Activated T-cell treated with anti-CD3 and anti-CD28 coated beads for 1 hour (primary cell): ENCODE results near the gene CDKN2A.

Source experiments
- DNase-seq: peaks from one replicate; pipeline ENCODE4 v3.0.0-alpha.2; 2020; ENCODE audit warnings: low read depth

Gene CDKN2A

DNA sequence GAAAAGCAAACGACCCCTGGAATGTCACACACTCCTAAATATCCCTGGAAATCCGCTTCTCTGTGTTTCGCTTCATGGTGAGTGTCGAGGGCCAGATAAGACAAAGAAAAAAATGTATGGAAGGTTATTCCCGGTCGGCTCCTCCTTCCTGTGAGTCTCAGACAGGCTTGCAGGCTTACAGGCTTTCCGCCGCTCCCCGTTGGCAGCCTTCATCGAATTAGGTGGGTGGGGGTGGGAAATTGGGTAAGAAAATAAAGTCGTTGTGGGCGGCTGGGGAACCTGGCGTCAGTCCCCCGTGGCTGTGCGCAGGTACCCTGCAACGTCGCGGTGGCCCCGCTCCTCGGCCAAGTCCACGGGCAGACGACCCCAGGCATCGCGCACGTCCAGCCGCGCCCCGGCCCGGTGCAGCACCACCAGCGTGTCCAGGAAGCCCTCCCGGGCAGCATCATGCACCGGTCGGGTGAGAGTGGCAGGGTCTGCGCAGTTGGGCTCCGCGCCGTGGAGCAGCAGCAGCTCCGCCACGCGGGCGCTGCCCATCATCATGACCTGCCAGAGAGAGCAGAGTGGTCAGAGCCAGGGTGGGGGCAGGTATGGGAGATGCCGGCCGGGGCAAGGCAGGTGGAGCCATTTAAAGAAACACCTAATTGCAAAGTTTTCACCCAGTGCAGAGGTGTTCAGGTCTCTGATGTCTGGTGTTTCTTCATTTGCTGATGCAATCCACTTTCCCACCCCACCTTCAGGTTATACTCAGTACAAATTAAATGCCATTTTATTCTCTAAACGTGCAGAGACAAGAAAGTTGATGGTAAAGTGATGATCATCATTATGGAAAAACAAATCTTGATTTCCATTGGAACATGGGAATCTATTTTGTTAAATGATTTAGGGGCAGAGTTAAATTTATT lies 11.8 kb upstream of the CDKN2A start:
- DNase-seq: no peak

DNA sequence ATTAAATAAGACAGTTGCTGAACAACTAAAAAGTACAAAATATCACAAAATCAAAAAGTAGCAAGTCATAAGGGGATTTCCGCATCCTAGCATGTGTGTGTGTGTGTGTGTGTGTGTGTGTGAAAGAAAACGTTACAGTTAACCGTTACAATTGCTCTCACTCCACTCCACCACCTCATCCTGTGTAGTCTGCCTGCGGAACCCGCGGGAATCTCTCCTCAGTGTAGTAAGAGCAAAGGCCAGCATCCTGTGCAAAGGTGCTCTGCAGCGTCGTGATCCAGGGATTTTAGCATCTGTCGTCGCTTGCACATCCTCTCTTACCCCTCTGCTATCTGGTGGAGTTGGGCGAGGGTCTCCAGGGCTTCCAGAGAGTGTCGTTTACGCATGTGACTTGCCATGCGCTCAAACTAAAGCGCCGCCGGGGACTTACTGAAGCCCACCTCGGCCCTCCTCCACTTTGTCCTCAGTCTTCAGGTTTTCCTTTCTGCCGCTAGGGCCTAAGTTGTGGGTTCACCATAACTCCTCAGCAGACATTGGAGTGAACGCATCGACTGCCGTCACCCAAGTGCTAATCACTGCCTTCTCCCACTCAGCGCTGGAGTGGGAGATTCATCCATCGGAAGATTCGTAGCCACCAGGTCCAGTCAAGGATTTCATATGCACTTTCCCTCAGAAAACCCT lies 11.0 kb upstream of the CDKN2A start:
- no peak for DNase-seq

DNA sequence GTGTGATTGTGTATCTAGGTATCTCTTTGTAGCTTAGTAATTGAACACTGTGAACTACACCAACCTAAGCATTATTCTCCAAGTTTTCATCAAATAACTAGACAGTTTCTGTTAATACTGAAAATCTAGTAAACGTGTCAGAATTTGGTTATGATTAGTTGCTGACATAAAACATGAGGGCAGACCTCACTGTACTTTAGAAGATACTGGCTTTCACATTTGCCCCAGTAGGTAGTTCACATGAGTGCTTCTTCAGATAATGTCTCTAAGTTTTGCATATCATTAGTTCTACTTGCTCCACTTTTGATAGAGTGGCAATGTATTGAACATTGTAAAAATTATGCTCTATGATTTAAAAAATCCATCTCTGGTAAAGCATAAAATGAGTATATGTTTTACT lies 7.8 kb upstream of the CDKN2A start:
- DNase-seq: no peak

DNA sequence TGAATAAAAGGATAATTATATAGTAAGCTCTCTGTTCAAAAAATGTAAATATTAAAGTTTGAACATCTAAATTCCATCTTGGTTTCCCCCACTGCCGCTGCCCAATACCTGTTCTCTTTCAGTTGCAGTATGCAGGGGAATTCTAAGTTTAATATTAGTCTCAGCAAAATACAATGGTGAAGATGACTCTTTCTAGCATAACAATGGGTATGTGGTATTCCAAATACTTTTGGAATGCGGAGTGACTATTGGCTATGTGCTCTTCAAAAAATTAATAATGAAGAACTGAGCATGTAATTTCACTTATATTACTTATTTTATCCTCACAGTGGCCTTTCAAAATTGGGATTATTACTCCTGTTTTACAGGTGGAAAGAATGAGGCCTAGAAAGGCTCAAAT lies 3.8 kb upstream of the CDKN2A start:
- DNase-seq: no peak

DNA sequence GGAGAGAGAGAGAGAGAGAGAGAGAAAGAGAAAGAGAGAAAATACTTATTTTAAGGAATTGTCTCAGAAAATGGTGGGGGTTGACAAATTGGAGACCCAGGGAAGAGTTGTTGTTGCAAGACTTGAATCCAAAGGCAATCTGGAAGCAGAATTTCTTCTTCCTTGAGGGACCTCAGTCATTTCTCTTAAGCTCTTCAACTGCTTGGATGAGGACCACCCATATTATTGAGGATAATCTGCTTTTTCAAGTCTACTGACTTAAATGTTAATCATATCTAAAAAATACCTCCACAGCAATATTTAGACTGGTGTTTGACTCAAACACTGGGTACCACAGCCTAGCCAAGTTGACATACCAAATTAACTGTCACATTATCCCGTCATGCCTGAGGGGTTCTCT lies 3.3 kb upstream of the CDKN2A start:
- DNase-seq: no peak

DNA sequence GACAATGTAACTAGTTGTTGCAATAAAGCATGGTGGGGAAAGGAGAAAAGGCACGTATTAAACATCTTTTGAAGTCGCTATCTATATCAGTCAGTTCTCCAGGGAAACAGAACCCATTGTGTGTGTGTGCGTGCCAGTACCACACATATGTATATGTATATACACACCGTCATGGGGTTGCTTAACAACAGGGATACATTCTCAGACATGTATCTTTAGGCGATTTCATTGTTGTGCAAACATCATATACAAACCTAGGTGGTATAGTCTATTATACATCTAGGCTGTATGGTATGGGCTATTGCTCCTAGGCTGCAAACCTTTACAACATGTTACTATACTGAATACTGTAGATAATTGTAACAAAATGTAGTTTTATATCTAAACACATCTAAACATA lies 2.7 kb upstream of the CDKN2A start:
- no peak for DNase-seq

DNA sequence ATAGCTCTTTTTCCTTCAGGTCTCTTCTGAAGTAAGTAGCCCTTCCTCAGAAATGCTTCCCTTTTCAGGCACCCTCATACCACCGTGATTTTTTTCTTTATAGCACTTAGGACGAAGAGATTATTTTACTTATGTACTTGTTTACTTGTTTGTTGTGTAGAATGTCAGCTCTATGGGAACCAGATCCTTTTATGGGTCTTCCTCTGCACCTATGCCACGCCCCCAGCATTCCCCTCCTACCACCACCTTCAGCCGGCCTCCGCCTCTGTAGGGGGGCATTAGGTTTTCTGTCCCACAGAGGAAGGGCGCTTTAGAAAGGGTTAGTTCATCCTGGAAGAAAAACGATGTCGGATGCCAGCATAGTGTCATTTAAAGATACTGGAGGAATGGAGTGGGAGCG lies 2.2 kb upstream of the CDKN2A start:
- no peak for DNase-seq

DNA sequence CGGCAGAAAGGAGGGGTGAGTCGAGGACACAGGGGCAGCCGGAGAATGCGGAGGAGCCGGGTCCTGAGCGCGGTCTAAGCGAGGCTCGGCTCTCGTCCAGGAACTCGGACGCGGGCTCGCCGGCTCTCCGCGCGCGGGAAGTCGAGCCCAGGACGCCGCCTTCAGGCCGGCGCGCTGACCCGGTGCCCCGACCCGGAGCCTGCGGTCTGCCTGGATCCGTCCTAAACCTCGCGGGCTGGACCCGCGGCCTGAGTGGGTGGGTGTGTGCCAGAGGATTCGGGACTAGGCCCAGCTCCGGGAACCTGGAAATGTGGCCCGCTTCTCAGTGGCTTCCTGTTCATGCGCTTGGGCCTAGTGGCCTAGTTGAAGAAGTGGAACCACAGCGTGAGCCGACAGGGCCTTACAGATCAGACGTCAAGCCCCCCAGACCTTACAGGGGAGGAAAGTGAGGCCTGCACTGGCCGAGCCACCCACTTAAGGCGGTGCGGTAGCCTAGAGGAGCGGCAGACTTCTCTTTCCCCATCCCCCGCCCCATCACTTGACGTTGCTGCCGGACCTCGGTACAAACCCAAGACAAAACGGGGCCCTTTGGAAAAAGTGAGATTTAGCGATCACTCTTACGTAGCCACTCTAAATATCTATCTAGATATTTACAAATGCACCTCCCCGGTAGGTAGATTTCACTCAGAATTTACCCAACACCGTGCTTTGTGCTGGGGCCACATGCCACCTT lies 1.6 kb upstream of the CDKN2A start:
- no peak for DNase-seq

DNA sequence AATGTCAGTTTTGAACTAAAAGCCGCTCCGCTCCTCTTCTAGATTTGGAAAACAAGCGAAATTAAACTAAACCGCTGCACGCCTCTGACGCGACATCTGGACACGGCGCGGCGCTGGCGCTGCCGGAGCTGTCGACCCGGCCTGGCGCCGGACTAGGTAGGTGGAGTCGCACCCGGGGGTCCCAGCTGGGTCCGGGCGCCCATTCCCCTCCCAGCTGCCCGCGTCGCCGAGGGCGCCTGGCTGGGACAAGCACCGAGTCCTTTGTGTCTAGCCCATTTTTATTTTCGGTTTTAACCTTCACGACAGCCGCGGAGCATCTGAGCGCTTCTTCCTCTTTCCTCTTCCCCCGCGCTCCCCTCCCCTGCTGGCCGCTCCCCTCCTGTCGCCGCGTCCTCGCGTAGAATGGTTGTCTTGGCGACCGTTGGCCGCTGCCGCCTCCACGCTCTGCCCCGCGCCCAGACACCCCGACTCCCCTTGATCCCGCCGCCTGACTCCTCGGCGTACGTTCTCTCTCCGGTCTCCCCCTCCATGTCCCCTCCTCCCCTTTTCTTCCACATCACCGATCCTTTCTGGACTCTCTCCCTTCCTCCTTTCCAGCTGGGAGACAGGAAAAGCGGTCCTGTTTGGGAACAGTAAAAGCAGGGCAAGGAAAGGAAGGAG lies 944 bp upstream of the CDKN2A start:
- DNase-seq: peak; percentile 54

DNA sequence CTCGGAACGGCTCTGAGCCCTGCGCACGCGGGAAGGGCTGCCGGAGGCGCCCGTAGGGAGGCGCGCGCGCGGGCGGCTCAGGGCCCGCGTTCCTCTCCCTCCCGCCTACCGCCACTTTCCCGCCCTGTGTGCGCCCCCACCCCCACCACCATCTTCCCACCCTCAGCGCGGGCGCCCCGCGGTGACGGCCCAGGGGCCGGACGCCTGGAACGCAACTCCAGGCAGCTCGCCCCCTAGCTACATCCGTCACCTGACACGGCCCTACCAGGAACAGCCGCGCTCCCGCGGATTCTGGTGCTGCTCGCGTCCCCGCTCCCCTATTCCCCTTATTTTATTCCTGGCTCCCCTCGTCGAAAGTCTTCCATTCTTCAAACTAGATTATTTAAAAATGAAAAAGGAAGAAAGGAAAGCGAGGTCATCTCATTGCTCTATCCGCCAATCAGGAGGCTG lies 389 bp upstream of the CDKN2A start, which contains the start of gene CDKN2B-AS1:
Gene CDKN2B-AS1 (plus strand): TSS at position 236 of the 450 bp plus-strand sequence.
- DNase-seq: no peak

DNA sequence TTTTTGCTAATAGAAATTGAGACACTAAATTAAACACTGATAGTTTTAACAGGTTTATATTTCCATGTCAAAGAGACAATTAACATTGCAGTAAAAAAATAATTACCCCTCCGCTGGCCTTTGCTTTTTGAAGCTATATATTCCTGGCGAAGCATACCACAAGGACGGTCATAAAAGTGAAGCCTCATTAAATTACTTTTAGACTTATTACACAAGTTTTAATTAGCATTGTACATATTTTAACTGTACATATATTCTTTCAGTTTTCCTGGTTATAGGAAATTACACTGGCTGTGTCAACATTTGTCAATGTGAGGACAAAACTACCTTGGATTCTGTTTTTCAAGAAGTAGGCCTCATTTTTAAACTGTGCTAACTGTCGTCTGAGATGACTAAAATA lies 1.2 kb downstream of the CDKN2A start:
- DNase-seq: no peak

DNA sequence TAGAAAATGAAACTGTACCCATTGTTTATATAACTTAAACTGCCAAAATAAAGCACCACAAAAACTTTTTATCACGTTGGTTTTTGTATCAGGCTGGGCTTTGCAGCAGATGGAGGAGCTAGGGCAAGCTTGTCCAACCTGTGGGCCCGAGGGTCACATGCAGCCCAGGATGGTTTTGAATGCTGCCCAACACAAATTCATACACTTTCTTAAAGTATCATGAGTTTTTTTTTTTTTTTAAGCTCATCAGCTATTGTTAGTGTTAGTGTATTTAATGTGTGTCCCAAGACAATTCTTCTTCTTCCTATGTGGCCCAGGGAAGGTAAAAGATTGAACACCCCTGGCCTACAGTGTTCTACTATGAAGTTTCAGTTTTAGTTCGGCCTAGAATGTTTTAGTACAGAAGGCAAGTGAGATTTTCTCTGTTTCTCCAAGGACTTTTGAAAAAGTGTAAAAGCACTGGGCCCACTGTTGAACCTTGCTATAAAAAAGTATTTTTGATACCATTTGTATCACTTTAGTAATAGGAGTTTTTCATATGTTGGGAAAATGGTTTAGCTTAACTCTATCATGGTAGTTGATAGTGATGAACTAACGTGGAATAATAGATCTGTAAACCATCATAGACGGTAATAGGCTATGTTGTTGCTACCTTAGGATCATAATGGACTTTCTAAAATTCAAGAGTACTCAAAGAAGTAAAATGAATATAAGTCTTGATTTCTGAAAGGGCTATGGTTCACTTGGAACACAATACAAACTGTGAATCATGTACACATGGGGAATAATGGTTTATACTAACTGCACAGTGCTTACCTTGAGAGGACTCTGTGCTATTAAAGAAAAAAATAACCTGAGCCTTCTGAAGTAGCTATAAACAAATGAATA lies 2.9 kb downstream of the CDKN2A start:
- no peak for DNase-seq

DNA sequence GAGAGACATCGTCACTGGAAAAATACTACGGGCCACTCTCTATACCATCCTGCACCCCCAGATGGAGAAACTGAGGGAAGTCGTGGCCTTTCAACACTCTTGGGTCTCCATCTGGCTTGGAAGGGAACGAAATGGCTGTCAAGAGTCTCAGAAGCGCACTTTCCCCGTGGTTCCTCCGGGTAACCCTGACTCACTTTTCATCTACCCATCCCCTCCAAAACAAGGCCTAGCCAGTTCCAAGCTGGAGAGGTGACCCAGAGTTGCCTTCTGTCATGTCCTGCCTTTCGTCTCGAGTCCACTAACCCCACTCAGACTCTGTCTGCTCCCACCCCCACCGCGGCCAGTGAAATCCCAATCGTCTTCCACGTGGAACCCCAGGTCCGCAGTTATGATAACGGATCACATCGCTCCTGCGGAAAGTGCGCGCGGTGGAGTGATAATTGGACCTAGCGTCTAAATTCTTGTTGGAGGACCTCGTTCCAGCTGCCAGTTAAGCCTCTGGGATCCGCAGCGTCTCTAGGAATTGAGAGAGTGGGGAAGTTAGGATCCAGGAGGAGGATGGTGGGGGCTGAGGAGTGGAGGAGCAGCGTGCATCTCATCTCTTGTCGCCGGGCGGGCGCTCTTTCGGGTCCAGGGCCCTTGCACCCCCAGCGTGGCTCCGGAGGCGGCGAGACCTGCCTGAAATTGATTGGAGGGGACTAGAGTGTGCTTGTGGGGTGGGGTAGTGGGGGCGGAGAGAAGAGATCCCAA lies 4.6 kb downstream of the CDKN2A start:
- no peak for DNase-seq

DNA sequence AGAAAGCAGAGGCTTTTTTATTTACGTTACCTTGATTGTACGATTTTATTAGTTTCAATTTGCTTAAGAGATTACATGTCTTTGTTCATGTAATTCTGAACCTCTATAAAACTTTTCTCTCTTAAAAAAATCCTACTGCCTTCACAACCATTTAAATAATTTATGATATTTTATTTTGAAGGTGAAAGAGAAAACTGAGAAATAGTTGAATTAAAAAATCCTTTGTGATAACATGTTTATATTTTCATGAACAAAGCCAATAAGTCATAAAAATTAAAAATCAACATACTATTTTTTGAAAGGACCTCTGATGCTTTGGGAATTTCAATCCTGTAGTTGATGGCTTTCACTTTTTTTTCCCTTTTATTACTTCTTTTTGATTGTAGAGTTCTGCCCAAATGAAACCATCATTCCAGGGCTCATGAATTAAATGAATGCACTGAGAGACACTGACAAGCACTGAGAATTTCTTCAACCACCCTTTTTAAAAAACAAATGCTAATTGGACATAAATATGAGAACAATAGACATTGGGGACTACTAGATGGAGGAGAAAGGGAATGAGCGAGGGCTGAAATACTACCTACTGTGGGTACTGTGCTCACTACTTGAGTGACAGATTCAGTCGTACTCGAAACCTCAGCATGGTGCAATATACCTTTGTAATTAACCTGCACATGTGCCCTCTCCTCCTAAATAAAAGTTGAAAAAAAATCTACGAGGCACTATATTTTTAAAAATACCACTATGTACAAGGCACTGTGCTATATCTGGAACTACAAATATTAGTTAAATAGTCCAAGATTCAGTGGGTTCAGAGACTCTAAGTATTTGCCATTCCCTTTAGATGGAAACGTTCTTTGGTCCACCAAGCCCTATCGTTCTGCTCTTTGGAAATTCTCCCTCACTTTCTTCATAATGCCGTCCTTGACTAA lies 5.9 kb downstream of the CDKN2A start:
- DNase-seq: no peak

DNA sequence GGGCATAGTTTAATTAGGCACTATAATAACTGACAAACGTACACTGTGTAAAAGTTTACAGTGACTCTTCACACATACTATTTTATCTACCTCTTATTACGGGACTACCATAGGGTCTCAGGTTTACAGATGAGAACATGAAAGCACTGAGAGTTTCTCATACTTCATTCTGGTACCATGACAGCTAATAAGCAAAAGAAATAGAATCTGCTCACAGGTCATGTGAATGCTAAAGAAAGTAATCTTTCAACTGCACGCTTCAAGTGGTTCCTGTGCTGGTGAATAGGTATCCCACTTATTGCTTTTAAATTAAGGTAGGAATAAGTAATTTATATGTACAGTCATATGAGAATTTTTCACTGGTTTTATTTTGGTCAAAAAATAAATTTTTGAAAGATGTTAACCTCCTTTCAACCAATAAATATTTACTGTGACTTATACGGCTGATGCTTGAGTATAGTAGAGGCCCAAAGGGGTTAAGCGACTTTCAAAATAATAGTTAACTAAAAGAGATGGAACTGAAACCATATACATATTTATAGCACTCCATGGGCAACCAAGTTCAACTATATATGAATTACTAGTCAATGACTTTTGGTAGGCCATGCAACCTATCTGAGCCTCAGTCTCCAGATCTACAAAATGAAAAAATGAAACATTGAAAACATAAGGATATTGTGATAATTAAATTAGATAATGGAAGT lies 8.1 kb downstream of the CDKN2A start:
- DNase-seq: no peak

DNA sequence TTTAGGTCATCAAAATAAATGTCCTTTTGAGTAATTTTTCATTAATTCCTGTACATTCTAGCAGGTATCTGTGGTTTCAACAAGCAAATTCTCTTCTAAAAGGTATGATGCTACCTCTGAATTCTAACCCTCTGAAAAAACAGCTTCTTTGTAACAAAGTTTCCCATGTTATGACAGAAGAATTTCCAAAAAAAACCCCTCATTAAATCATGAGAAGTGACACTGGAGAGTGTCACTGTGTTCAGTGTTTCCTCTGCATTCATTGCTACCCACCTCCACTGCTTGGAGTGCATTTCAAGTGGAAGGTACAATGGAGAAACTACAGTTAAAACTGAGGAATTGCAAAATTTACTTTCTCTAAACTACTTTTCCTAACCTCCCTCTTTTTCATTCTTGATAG lies 10.1 kb downstream of the CDKN2A start:
- DNase-seq: no peak

DNA sequence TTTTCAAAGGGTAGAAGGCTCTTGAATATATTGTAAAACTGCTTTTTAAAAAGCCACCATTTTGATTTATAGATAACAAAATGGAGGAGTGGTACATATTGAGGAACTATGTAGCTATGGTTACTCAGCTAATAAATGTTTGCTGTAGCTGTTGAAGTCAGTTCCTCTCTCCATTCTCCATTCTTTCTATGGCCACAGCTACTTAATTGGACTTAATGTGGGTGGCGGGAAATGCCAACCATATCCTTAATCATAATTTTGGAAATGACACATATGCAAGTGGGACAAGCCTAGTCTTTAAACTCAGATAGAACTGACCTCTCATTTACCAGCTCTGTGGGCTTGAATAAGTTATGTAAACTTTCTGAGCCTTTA lies 10.6 kb downstream of the CDKN2A start:
- no peak for DNase-seq

DNA sequence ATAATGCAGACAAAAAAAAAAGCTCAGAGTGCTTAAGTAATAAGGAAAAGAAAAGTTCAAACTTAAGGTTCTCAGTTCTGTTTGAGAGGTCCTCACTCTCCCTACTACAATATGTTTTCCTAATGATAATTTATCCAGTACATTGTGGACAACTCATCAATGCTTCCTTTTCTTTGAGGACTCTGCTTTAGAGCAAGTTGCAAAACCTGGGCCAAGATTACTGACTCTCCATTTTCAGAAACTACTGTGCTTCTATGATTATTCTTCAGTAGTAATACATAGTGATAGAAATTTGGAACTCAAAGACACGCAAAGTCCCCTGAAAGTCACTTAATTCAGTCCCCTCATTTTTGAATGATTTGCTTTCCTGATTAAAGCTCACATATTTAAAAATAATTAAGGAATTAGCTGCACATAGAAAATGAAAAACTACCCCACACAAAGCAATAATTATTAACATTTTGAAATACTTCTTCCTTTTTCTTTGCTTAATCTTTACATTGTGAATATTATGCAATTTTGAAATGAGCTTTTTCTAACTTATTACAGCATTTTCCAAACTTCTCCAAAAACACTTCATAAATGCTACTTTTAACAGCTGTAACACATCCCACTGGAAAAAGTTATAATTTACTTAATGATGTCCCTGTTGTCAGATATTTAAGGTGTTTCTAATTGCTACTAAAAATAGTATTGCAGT lies 11.2 kb downstream of the CDKN2A start:
- no peak for DNase-seq
